Nephron (organoid): ENCODE measurements around the gene ADCY10.
A peak's percentile ranks its signal among the peaks of the same experiment; 100 is the strongest.
"Not testable (repeated sequence)": the region's sequence is repeated elsewhere in the genome, so short reads cannot be mapped to it uniquely, and the experiment has no call there.

Experiments used
- H3K27ac Mint-ChIP-seq, 3 experiments: 2 replicates each; pipeline ENCODE4 v1.8.0; 2020; ENCODE audit warnings: mixed read lengths in 3 of 3, mild to moderate bottlenecking in 2 of 3, moderate library complexity in 1 of 3
- H3K27me3 Mint-ChIP-seq: 2 replicates; pipeline ENCODE4 v1.8.0; 2021; ENCODE audit warnings: low read depth, mild to moderate bottlenecking, moderate library complexity, mixed read lengths
- H3K36me3 Mint-ChIP-seq: 2 replicates; pipeline ENCODE4 v1.8.0; 2020; ENCODE audit warnings: low read depth, mixed read lengths
- H3K4me1 Mint-ChIP-seq: 2 replicates; pipeline ENCODE4 v1.8.0; 2020; ENCODE audit warnings: mixed read lengths
- H3K4me3 Mint-ChIP-seq, 3 experiments: 2 replicates each; pipeline ENCODE4 v1.8.0; 2020; ENCODE audit warnings: mild to moderate bottlenecking in 3 of 3, mixed read lengths in 3 of 3, moderate library complexity in 2 of 3
- H3K9me3 Mint-ChIP-seq: 2 replicates; pipeline ENCODE4 v1.8.0; 2020; ENCODE audit warnings: mixed read lengths
- CTCF ChIP-seq, 3 experiments: fragments of 200-600 bp; sonication (generic); IDR thresholded peaks; one replicate each; pipeline ENCODE4 v1.5.0; 2021; ENCODE audit warnings: antibody characterized with exemption in 3 of 3; ENCODE audit not compliant: unreplicated experiment in 3 of 3

The ADCY10 gene

GRCh38 chr1:167904652-167905130 lies 9.2 kb downstream of the ADCY10 start:
- no peak for TF ChIP-seq CTCF (IDR thresholded peaks at IDR 0.05; ENCODE audit: unreplicated experiment in 3 of 3)
- Mint-ChIP-seq H3K27ac (peak overlapping the region; percentile 43 to 79 (median 72)), H3K4me1 (peaks cover 22% of the 10 kb centered on the region), H3K36me3 (no peaks in the 10 kb centered on the region), H3K27me3 (no peaks in the 10 kb centered on the region), H3K9me3 (peaks cover 6% of the 10 kb centered on the region), H3K4me3 (peak overlapping the region in 1 of 3 experiments; percentile 3)

- no peaks in the 10 kb centered on the region for H3K36me3 Mint-ChIP-seq
- H3K4me3 Mint-ChIP-seq, result no peak overlapping the region
- no peak overlapping the region for H3K27ac Mint-ChIP-seq
- no peaks in the 10 kb centered on the region for H3K27me3 Mint-ChIP-seq
- H3K4me1 Mint-ChIP-seq, result peaks cover 21% of the 10 kb centered on the region
- H3K9me3 Mint-ChIP-seq, result no peaks in the 10 kb centered on the region
- TF ChIP-seq CTCF (IDR thresholded peaks at IDR 0.05; ENCODE audit: unreplicated experiment in 3 of 3), result no peak
Observed at GRCh38 chr1:167900907-167901306, 13.0 kb downstream of the ADCY10 start.

GRCh38 chr1:167899253-167899681 lies 14.7 kb downstream of the ADCY10 start:
- no peak overlapping the region for H3K27ac Mint-ChIP-seq
- no peak overlapping the region for H3K4me3 Mint-ChIP-seq
- H3K9me3 Mint-ChIP-seq, result no peaks in the 10 kb centered on the region
- H3K4me1 Mint-ChIP-seq, result peaks cover 5% of the 10 kb centered on the region
- no peak for TF ChIP-seq CTCF (IDR thresholded peaks at IDR 0.05; ENCODE audit: unreplicated experiment in 3 of 3)
- no peaks in the 10 kb centered on the region for H3K36me3 Mint-ChIP-seq
- no peaks in the 10 kb centered on the region for H3K27me3 Mint-ChIP-seq

GRCh38 chr1:167898578-167899222 lies 15.2 kb downstream of the ADCY10 start:
- no peaks in the 10 kb centered on the region for H3K27me3 Mint-ChIP-seq

GRCh38 chr1:167893798-167894197 lies 20.1 kb downstream of the ADCY10 start:
- H3K4me1 Mint-ChIP-seq, result no peaks in the 10 kb centered on the region
- no peak for TF ChIP-seq CTCF (IDR thresholded peaks at IDR 0.05; ENCODE audit: unreplicated experiment in 3 of 3)

More at GRCh38 chr1:167898578-167899222, 15.2 kb downstream of the ADCY10 start:
- no peaks in the 10 kb centered on the region for H3K36me3 Mint-ChIP-seq
- TF ChIP-seq CTCF (IDR thresholded peaks at IDR 0.05; ENCODE audit: unreplicated experiment in 3 of 3), result no peak
- H3K27ac Mint-ChIP-seq, result no peak overlapping the region
- H3K4me1 Mint-ChIP-seq, result peaks cover 2% of the 10 kb centered on the region
- H3K9me3 Mint-ChIP-seq, result no peaks in the 10 kb centered on the region
- H3K4me3 Mint-ChIP-seq, result no peak overlapping the region

GRCh38 chr1:167890400-167890799 lies 23.5 kb downstream of the ADCY10 start:
- Mint-ChIP-seq H3K27me3 (no peaks in the 10 kb centered on the region), H3K36me3 (no peaks in the 10 kb centered on the region), H3K4me1 (no peaks in the 10 kb centered on the region), H3K4me3 (no peak overlapping the region), H3K9me3 (peaks cover 14% of the 10 kb centered on the region), H3K27ac (no peak overlapping the region)
- TF ChIP-seq CTCF (IDR thresholded peaks at IDR 0.05; ENCODE audit: unreplicated experiment in 3 of 3), result no peak

More at GRCh38 chr1:167893798-167894197, 20.1 kb downstream of the ADCY10 start:
- Mint-ChIP-seq H3K27me3 (no peaks in the 10 kb centered on the region), H3K4me3 (no peak overlapping the region), H3K9me3 (peaks cover 7% of the 10 kb centered on the region), H3K27ac (no peak overlapping the region), H3K36me3 (no peaks in the 10 kb centered on the region)

GRCh38 chr1:167887187-167887586 lies 26.7 kb downstream of the ADCY10 start:
- not testable (repeated sequence) for H3K4me1 Mint-ChIP-seq, H3K4me3 Mint-ChIP-seq, H3K27me3 Mint-ChIP-seq, H3K27ac Mint-ChIP-seq, H3K36me3 Mint-ChIP-seq
- peaks cover 18% of the 10 kb centered on the region for H3K9me3 Mint-ChIP-seq
